A549 treated with dexamethasone at 1 μM for 4 hours (cell line): ENCODE results near the gene RASGRF1. TPM values are rescaled to one million over a fixed set of nuclear protein-coding genes. Genes with fewer than 3 reads are reported as not detected.

ENCODE experiments used
- total RNA-seq: library from RNA; stranded (reverse); fragments of 200-300 nt; extraction: Qiagen RNA extraction; gene quantifications from 5 replicates; pipeline ENCODE4 v1.2.3, GENCODE V29; 2022

The RASGRF1 gene
- total RNA-seq = 0.19 to 0.34 TPM (median 0.25 TPM) in 5 replicates

GRCh38 chr15:79090487-79091203 is at the start of gene RASGRF1:
TSS of gene RASGRF1 (minus strand) at chr15:79090780. CDS start at chr15:79090498, 282 bp downstream.

GRCh38 chr15:78944669-78945407 is 145.7 kb downstream of the RASGRF1 start, which contains the start of gene CTSH:
TSS of gene CTSH (minus strand) at chr15:78945046. CDS start at chr15:78944981, 65 bp downstream.

Other genes with a start within 250 kb of the RASGRF1 start
- gene MORF4L1, start 217.9 kb downstream of the RASGRF1 start, total RNA-seq = 458 to 654 TPM (median 496 TPM) in 5 replicates
- gene CTSH, start 145.7 kb downstream of the RASGRF1 start, total RNA-seq = 43.9 to 47.1 TPM (median 45.9 TPM) in 5 replicates
- gene ANKRD34C, start 191.9 kb upstream of the RASGRF1 start, total RNA-seq = not detected in 5 replicates
- gene TMED3, start 220.3 kb upstream of the RASGRF1 start, total RNA-seq = 155 to 185 TPM (median 176 TPM) in 5 replicates